HFFc6 (cell line): ENCODE results near the gene AVL9. TPM values are rescaled to one million over a fixed set of nuclear protein-coding genes. Genes with fewer than 3 reads are reported as not detected.

ENCODE experiments used
- DNase-seq: peaks from one replicate; pipeline ENCODE4 v3.0.0-alpha.2; 2018
- H3K27ac Mint-ChIP-seq: 2 replicates; pipeline ENCODE4 v1.8.0; 2020; ENCODE audit warnings: mild to moderate bottlenecking, mixed read lengths
- H3K27me3 Mint-ChIP-seq: 2 replicates; pipeline ENCODE4 v1.8.0; 2021; ENCODE audit warnings: mild to moderate bottlenecking, moderate library complexity, mixed read lengths; ENCODE audit not compliant: insufficient read depth
- H3K36me3 Mint-ChIP-seq: 2 replicates; pipeline ENCODE4 v1.8.0; 2021; ENCODE audit warnings: low read depth, mixed read lengths
- H3K4me1 Mint-ChIP-seq: 2 replicates; pipeline ENCODE4 v1.8.0; 2020; ENCODE audit warnings: low read depth, mixed read lengths
- H3K4me3 Mint-ChIP-seq: 2 replicates; pipeline ENCODE4 v1.8.0; 2020; ENCODE audit warnings: mild to moderate bottlenecking, moderate library complexity, mixed read lengths
- H3K9me3 Mint-ChIP-seq: 2 replicates; pipeline ENCODE4 v1.8.0; 2020; ENCODE audit warnings: mild to moderate bottlenecking, mixed read lengths
- total RNA-seq, 6 experiments: library from RNA; stranded (reverse); fragmentation: NEBNext Ultra II Directional; extraction: Animal tissue kit (Norgen Biotek cat#: 25700); gene quantifications; 2 replicates in 1 of 6; 3 replicates in 5 of 6; pipeline ENCODE4 v1.2.3, GENCODE V29; 2021
- TF ChIP-seq, protein P1 (sequence below): fragments of 200-600 bp; sonication (generic); IDR thresholded peaks from 2 replicates; pipeline ENCODE4 v1.5.0; 2021; ENCODE audit warnings: antibody characterized with exemption, mild to moderate bottlenecking

AVL9 gene
- total RNA-seq, 6 experiments from 2014 or later, result 31.4 to 37.3 (median 34.1) TPM

DNA sequence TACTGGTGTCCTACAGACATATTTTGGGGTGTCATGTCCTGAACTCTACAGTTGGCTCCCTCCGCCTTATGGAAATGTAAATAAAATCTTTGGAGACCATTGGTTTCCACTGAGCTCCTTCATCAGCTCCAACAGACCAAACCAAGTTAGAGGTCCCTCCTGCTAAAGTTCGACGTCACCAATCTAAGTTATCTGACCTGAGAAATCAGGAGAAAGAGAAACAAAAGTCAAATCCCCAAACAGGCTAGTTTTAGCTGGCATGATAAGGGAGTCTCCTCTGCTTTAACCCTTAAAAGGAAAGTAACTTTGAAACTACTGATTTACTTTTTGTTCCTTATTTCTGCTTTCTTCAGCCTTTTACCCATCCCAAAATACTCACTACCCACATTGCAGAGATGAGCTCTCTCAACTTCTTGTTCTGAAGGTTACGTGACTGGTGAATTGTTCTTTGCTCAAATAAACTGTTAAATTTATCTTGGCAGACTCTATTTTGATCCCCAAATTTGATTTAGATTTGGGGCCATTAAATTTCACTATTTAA lies 39.9 kb downstream of the AVL9 start:
- no peaks in the 10 kb centered on the region for H3K27me3 Mint-ChIP-seq
- H3K27ac Mint-ChIP-seq, result no peak overlapping the region
- peaks cover 21% of the 10 kb centered on the region for H3K4me1 Mint-ChIP-seq
- TF ChIP-seq, protein P1, sequence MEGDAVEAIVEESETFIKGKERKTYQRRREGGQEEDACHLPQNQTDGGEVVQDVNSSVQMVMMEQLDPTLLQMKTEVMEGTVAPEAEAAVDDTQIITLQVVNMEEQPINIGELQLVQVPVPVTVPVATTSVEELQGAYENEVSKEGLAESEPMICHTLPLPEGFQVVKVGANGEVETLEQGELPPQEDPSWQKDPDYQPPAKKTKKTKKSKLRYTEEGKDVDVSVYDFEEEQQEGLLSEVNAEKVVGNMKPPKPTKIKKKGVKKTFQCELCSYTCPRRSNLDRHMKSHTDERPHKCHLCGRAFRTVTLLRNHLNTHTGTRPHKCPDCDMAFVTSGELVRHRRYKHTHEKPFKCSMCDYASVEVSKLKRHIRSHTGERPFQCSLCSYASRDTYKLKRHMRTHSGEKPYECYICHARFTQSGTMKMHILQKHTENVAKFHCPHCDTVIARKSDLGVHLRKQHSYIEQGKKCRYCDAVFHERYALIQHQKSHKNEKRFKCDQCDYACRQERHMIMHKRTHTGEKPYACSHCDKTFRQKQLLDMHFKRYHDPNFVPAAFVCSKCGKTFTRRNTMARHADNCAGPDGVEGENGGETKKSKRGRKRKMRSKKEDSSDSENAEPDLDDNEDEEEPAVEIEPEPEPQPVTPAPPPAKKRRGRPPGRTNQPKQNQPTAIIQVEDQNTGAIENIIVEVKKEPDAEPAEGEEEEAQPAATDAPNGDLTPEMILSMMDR, result no peak
- peaks cover 4% of the 10 kb centered on the region; the same call in 1 of the 2 replicates for H3K36me3 Mint-ChIP-seq
- H3K9me3 Mint-ChIP-seq, result no peaks in the 10 kb centered on the region
- DNase-seq, result no peak
- no peak overlapping the region for H3K4me3 Mint-ChIP-seq

DNA sequence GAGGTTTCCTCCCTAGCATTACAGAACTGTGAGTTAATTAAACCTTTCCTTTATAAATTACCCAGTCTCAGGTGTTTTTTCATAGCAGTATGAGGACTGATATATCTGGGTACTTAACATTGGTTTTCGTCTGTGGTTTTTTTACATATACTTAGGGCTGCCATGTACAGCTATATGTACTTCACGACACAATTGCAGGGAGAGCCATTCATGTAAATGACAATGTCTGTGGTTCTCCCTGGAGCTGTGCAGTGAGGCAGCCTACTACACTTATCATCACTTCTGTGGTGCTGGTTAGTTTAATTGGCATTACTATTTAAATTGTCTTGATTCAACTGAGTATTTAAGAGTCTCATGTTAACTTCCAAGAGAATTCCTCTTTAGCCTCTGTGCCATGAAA lies 40.7 kb downstream of the AVL9 start:
- DNase-seq, result no peak
- Mint-ChIP-seq H3K36me3 (peaks cover 7% of the 10 kb centered on the region; the same call in 1 of the 2 replicates), H3K9me3 (no peaks in the 10 kb centered on the region), H3K27me3 (no peaks in the 10 kb centered on the region), H3K27ac (no peak overlapping the region; the same call in 1 of the 2 replicates), H3K4me3 (no peak overlapping the region), H3K4me1 (peaks cover 23% of the 10 kb centered on the region)
- TF ChIP-seq, protein P1, result no peak

DNA sequence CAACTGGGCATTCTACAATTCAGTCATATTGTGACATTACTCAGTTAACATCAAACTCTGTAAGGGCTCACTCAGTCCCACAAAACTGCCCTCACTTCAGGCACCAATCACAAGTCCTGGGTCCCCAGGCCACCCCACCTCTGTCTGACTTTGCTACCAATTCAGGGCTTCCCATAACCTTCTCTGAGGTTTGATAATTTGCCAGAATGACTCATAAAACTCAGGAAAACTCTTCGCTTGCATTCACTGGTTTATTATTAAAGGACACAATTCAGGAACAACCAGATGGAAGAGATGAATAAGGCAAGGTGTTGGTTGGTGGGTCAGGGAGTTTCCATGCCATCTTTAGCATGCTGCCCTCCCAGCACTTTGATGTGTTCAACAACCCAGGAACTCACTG lies 41.3 kb downstream of the AVL9 start:
- Mint-ChIP-seq H3K4me1 (peaks cover 23% of the 10 kb centered on the region), H3K9me3 (no peaks in the 10 kb centered on the region), H3K4me3 (no peak overlapping the region), H3K27me3 (no peaks in the 10 kb centered on the region), H3K27ac (peak overlapping the region; percentile 14; the same call in 1 of the 2 replicates), H3K36me3 (peaks cover 7% of the 10 kb centered on the region; the same call in 1 of the 2 replicates)
- TF ChIP-seq, protein P1, result no peak
- DNase-seq, result peak; percentile 70

- Mint-ChIP-seq H3K4me3 (no peak overlapping the region), H3K9me3 (no peaks in the 10 kb centered on the region), H3K27me3 (no peaks in the 10 kb centered on the region), H3K27ac (no peak overlapping the region), H3K4me1 (peaks cover 23% of the 10 kb centered on the region), H3K36me3 (peaks cover 7% of the 10 kb centered on the region; the same call in 1 of the 2 replicates)
- no peak for DNase-seq
- TF ChIP-seq, protein P1, result no peak
Observed at GRCh38 chr7:32537760-32538159, 42.5 kb downstream of the AVL9 start.

DNA sequence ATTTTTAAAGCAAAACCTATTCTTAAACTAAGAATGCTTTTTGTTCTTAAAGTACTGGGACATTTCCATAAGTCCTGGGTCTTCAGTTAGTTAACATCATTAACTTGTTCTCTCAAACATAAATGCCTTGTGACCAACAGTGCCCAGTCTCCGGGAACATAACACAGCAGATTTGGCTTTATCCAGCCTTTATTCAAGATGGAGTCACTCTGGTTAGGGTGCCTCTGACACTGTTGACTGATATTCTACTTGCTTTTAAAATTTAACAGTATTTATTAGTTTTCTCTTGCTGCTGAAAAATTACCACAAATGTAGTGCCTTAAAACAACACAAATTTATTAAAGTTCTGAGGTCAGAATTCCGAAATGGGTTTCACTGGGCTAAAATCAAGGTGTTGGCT lies 44.1 kb downstream of the AVL9 start:
- Mint-ChIP-seq H3K4me1 (peaks cover 23% of the 10 kb centered on the region), H3K9me3 (no peaks in the 10 kb centered on the region), H3K27ac (no peak overlapping the region), H3K27me3 (no peaks in the 10 kb centered on the region), H3K4me3 (no peak overlapping the region), H3K36me3 (peaks cover 18% of the 10 kb centered on the region; the same call in 1 of the 2 replicates)
- TF ChIP-seq, protein P1, result no peak
- no peak for DNase-seq
